ENCODE data around the gene MDH1B. TPM values are rescaled to one million over a fixed set of nuclear protein-coding genes. Genes with fewer than 3 reads are reported as not detected.
"Not testable (repeated sequence)": the region's sequence is repeated elsewhere in the genome, so short reads cannot be mapped to it uniquely, and the experiment has no call there.

The MDH1B gene
- total and polyA plus RNA-seq, 2 donors (not counting 1 experiment from before 2014, with no cell fraction given), result 0.73 to 0.99 TPM

GRCh38 chr2:206718296-206718695, 46.8 kb downstream of the MDH1B start, which contains the start of gene DYTN:
Gene DYTN, minus strand, starts transcription at chr2:206718396. Its CDS starts 117 bp downstream, at chr2:206718279.
- no peak for DNase-seq (ENCODE audit: low read depth in 2 of 2)
- TF ChIP-seq EZH2 (IDR thresholded peaks at IDR 0.05; ENCODE audit: low read length, missing control alignments) (no peak), CTCF (conservative IDR thresholded peaks at IDR 0.05 in 1 of 2, IDR thresholded peaks at IDR 0.05 in 1 of 2; ENCODE audit: low read depth in 1 of 2, low read length in 2 of 2) (no peak)
- H3K27ac ChIP-seq (ENCODE audit: insufficient read depth, low read length), result no peak within 1 kb of the TSS

GRCh38 chr2:206716623-206717022, 48.5 kb downstream of the MDH1B start:
- Histone ChIP-seq H3K79me2 (ENCODE audit: control insufficient read depth, insufficient read depth, low read length) (no peaks in the 10 kb centered on the region), H4K20me1 (ENCODE audit: control insufficient read depth, extremely low read depth, insufficient read depth, low read length) (no peaks in the 10 kb centered on the region), H2AFZ (ENCODE audit: low read length) (no peak overlapping the region), H3K4me2 (ENCODE audit: extremely low read depth, insufficient read depth, low read length) (no peak overlapping the region), H3K9me3 (ENCODE audit: control insufficient read depth, insufficient read depth, low read depth, low read length) (no peaks in the 10 kb centered on the region), H3K4me1 (ENCODE audit: control insufficient read depth, extremely low read depth, insufficient read depth, low read length) (no peaks in the 10 kb centered on the region), H3K9ac (ENCODE audit: insufficient read depth, low read length) (no peak overlapping the region), H3K27me3 (ENCODE audit: control insufficient read depth, insufficient read depth, low read length) (no peaks in the 10 kb centered on the region), H3K36me3 (ENCODE audit: control insufficient read depth, insufficient read depth, low read length) (no peaks in the 10 kb centered on the region), H3K27ac (ENCODE audit: insufficient read depth, low read length) (no peak overlapping the region), H3K4me3 (replicated peaks in 1 of 4; ENCODE audit: control extremely low read depth in 1 of 4, insufficient read depth in 1 of 4, low read depth in 3 of 4, low read length in 4 of 4) (no peak overlapping the region)
- DNase-seq (ENCODE audit: low read depth in 2 of 2), result no peak
- TF ChIP-seq EZH2 (IDR thresholded peaks at IDR 0.05; ENCODE audit: low read length, missing control alignments), result no peak
- no peak for TF ChIP-seq CTCF (conservative IDR thresholded peaks at IDR 0.05 in 1 of 2, IDR thresholded peaks at IDR 0.05 in 1 of 2; ENCODE audit: low read depth in 1 of 2, low read length in 2 of 2)

More at GRCh38 chr2:206718296-206718695, 46.8 kb downstream of the MDH1B start, which contains the start of gene DYTN:
- Histone ChIP-seq H4K20me1 (ENCODE audit: control insufficient read depth, extremely low read depth, insufficient read depth, low read length) (no peaks in the 10 kb centered on the region), H3K4me3 (replicated peaks in 1 of 4; ENCODE audit: control extremely low read depth in 1 of 4, insufficient read depth in 1 of 4, low read depth in 3 of 4, low read length in 4 of 4) (no peak within 1 kb of the TSS), H3K9ac (ENCODE audit: insufficient read depth, low read length) (no peak within 1 kb of the TSS), H3K36me3 (ENCODE audit: control insufficient read depth, insufficient read depth, low read length) (no peaks in the 10 kb centered on the region), H3K27me3 (ENCODE audit: control insufficient read depth, insufficient read depth, low read length) (no peaks in the 10 kb centered on the region), H3K9me3 (ENCODE audit: control insufficient read depth, insufficient read depth, low read depth, low read length) (no peaks in the 10 kb centered on the region), H3K4me1 (ENCODE audit: control insufficient read depth, extremely low read depth, insufficient read depth, low read length) (no peaks in the 10 kb centered on the region), H3K79me2 (ENCODE audit: control insufficient read depth, insufficient read depth, low read length) (no peaks in the 10 kb centered on the region), H3K4me2 (ENCODE audit: extremely low read depth, insufficient read depth, low read length) (no peak within 1 kb of the TSS), H2AFZ (ENCODE audit: low read length) (no peak within 1 kb of the TSS)

GRCh38 chr2:206715183-206715582, 49.9 kb downstream of the MDH1B start:
- not testable (repeated sequence) for H4K20me1 ChIP-seq (ENCODE audit: control insufficient read depth, extremely low read depth, insufficient read depth, low read length); H3K9me3 ChIP-seq (ENCODE audit: control insufficient read depth, insufficient read depth, low read depth, low read length); H3K36me3 ChIP-seq (ENCODE audit: control insufficient read depth, insufficient read depth, low read length); H3K4me2 ChIP-seq (ENCODE audit: extremely low read depth, insufficient read depth, low read length); H3K27ac ChIP-seq (ENCODE audit: insufficient read depth, low read length); H3K27me3 ChIP-seq (ENCODE audit: control insufficient read depth, insufficient read depth, low read length); H3K79me2 ChIP-seq (ENCODE audit: control insufficient read depth, insufficient read depth, low read length); H3K9ac ChIP-seq (ENCODE audit: insufficient read depth, low read length); H3K4me1 ChIP-seq (ENCODE audit: control insufficient read depth, extremely low read depth, insufficient read depth, low read length); H3K4me3 ChIP-seq (replicated peaks in 1 of 4; ENCODE audit: control extremely low read depth in 1 of 4, insufficient read depth in 1 of 4, low read depth in 3 of 4, low read length in 4 of 4); H2AFZ ChIP-seq (ENCODE audit: low read length); DNase-seq (ENCODE audit: low read depth in 2 of 2)

Data from fibroblast of lung (primary cell).